ENCODE results near the gene TGFBRAP1. TPM values are rescaled to one million over a fixed set of nuclear protein-coding genes. Genes with fewer than 3 reads are reported as not detected.

The TGFBRAP1 gene
- total and polyA plus RNA-seq, 4 donors, result 1.8 to 10.4 (median 6.8) TPM

DNA sequence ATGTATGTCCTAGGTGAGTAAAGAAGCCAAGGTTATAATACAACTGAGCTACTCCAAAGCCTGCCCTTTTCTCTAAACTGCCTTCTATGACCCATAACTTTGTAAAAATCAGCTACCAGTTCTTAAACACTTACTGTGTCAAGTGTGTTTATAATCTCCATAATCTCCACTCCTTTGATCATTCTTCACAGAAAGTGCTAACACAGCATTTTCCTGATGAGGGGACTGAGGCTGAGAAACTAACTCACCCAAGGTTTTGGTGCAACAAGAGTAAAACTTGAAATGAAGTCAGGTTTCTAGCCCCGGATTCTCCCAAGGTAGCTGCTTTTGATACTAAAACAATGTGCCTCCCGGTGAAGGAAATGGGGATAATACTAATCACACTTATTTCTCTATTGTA is 5.9 kb upstream of the TGFBRAP1 start:
- Histone ChIP-seq H3K27ac (ENCODE audit: low read depth in 1 of 2, low read length in 2 of 2) (no peak overlapping the region), H3K27me3 (ENCODE audit: control insufficient read depth in 4 of 4, insufficient read depth in 4 of 4, low read length in 3 of 4) (no peaks in the 10 kb centered on the region), H3K9ac (ENCODE audit: low read depth in 1 of 2, low read length in 2 of 2) (no peak overlapping the region), H3K4me1 (ENCODE audit: control insufficient read depth in 4 of 4, insufficient read depth in 4 of 4, low read length in 3 of 4) (peaks cover 2 to 27% (median 23%) of the 10 kb centered on the region in 4 donors), H3K4me3 (ENCODE audit: low read depth in 1 of 3, low read length in 3 of 3) (no peak overlapping the region), H3K36me3 (ENCODE audit: control insufficient read depth in 4 of 4, insufficient read depth in 3 of 4, low read depth in 1 of 4, low read length in 3 of 4) (peaks cover 0 to 5% (median 3%) of the 10 kb centered on the region in 4 donors), H3K9me3 (ENCODE audit: control insufficient read depth in 4 of 4, low read length in 3 of 4) (no peaks in the 10 kb centered on the region)
- no peak for DNase-seq (ENCODE audit: low spot score)
- WGBS, result 91% methylated on average over 2 of the region's 2 CpGs
- no peak for TF ChIP-seq HNF4G (IDR thresholded peaks at IDR 0.05)
- TF ChIP-seq CTCF (IDR thresholded peaks at IDR 0.05; ENCODE audit: low read depth, low read length, missing input control), result no peak
- TF ChIP-seq NR2F2 (IDR thresholded peaks at IDR 0.05), result no peak
- no peak for TF ChIP-seq YY1 (IDR thresholded peaks at IDR 0.05)
- TF ChIP-seq RAD21 (IDR thresholded peaks at IDR 0.05), result no peak
- TF ChIP-seq ZBTB33 (IDR thresholded peaks at IDR 0.05), result no peak
- no peak for TF ChIP-seq HNF4A (conservative IDR thresholded peaks at IDR 0.05)
- TF ChIP-seq SP1 (IDR thresholded peaks at IDR 0.05), result no peak
- TF ChIP-seq FOXA2 (IDR thresholded peaks at IDR 0.05), result no peak
- no peak for TF ChIP-seq FOXA1 (IDR thresholded peaks at IDR 0.05)
- no peak for TF ChIP-seq JUND (IDR thresholded peaks at IDR 0.05)
- no peak for TF ChIP-seq EGR1 (IDR thresholded peaks at IDR 0.05; ENCODE audit: low read depth in 2 of 2)
- TF ChIP-seq GABPA (IDR thresholded peaks at IDR 0.05 in 1 of 2, conservative IDR thresholded peaks at IDR 0.05 in 1 of 2), result no peak
- no peak for TF ChIP-seq RXRA (IDR thresholded peaks at IDR 0.05)
- TF ChIP-seq TAF1 (conservative IDR thresholded peaks at IDR 0.05), result no peak
- TF ChIP-seq, protein P1, sequence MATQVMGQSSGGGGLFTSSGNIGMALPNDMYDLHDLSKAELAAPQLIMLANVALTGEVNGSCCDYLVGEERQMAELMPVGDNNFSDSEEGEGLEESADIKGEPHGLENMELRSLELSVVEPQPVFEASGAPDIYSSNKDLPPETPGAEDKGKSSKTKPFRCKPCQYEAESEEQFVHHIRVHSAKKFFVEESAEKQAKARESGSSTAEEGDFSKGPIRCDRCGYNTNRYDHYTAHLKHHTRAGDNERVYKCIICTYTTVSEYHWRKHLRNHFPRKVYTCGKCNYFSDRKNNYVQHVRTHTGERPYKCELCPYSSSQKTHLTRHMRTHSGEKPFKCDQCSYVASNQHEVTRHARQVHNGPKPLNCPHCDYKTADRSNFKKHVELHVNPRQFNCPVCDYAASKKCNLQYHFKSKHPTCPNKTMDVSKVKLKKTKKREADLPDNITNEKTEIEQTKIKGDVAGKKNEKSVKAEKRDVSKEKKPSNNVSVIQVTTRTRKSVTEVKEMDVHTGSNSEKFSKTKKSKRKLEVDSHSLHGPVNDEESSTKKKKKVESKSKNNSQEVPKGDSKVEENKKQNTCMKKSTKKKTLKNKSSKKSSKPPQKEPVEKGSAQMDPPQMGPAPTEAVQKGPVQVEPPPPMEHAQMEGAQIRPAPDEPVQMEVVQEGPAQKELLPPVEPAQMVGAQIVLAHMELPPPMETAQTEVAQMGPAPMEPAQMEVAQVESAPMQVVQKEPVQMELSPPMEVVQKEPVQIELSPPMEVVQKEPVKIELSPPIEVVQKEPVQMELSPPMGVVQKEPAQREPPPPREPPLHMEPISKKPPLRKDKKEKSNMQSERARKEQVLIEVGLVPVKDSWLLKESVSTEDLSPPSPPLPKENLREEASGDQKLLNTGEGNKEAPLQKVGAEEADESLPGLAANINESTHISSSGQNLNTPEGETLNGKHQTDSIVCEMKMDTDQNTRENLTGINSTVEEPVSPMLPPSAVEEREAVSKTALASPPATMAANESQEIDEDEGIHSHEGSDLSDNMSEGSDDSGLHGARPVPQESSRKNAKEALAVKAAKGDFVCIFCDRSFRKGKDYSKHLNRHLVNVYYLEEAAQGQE (IDR thresholded peaks at IDR 0.05), result no peak

GRCh38 chr2:105334211-105334610 is 4.7 kb upstream of the TGFBRAP1 start:
- H3K9ac ChIP-seq (ENCODE audit: low read depth in 1 of 2, low read length in 2 of 2), result no peak overlapping the region
- H3K27me3 ChIP-seq (ENCODE audit: control insufficient read depth in 4 of 4, insufficient read depth in 4 of 4, low read length in 3 of 4), result no peaks in the 10 kb centered on the region
- no peak overlapping the region for H3K27ac ChIP-seq (ENCODE audit: low read depth in 1 of 2, low read length in 2 of 2)
- no peak for DNase-seq (ENCODE audit: low spot score)
- H3K9me3 ChIP-seq (ENCODE audit: control insufficient read depth in 4 of 4, low read length in 3 of 4), result no peaks in the 10 kb centered on the region
- 95% methylated on average over 4 of the region's 4 CpGs for WGBS
- no peak overlapping the region for H3K4me3 ChIP-seq (ENCODE audit: low read depth in 1 of 3, low read length in 3 of 3)
- peaks cover 6 to 28% (median 25%) of the 10 kb centered on the region in 4 donors for H3K4me1 ChIP-seq (ENCODE audit: control insufficient read depth in 4 of 4, insufficient read depth in 4 of 4, low read length in 3 of 4)
- H3K36me3 ChIP-seq (ENCODE audit: control insufficient read depth in 4 of 4, insufficient read depth in 3 of 4, low read depth in 1 of 4, low read length in 3 of 4), result no peaks in the 10 kb centered on the region
- TF ChIP-seq ZBTB33 (IDR thresholded peaks at IDR 0.05) (no peak), CTCF (IDR thresholded peaks at IDR 0.05; ENCODE audit: low read depth, low read length, missing input control) (no peak), NR2F2 (IDR thresholded peaks at IDR 0.05) (no peak), HNF4A (conservative IDR thresholded peaks at IDR 0.05) (no peak), RAD21 (IDR thresholded peaks at IDR 0.05) (no peak), YY1 (IDR thresholded peaks at IDR 0.05) (no peak), JUND (IDR thresholded peaks at IDR 0.05) (no peak), TAF1 (conservative IDR thresholded peaks at IDR 0.05) (no peak)
- TF ChIP-seq, protein P1 (IDR thresholded peaks at IDR 0.05), result no peak

Measured in liver (tissue), 9 donors.